Myocyte (in vitro differentiated cells): ENCODE measurements around the gene NPL. TPM values are rescaled to one million over a fixed set of nuclear protein-coding genes. Genes with fewer than 3 reads are reported as not detected.

Source experiments
- DNase-seq: peaks from one replicate; pipeline ENCODE4 v3.0.0-alpha.2; 2012; ENCODE audit warnings: low read depth
- total RNA-seq: library from RNA; depleted of rRNA; stranded (reverse); fragments of >200 nt; gene quantifications from 2 replicates; pipeline ENCODE4 v1.2.3, GENCODE V29; 2014

The NPL gene
- total RNA-seq, 1 donor from 2014 or later = 2.2 TPM

GRCh38 chr1:182863940-182864339, 74.4 kb downstream of the NPL start:
- DNase-seq = no peak

GRCh38 chr1:182867861-182868260, 78.3 kb downstream of the NPL start:
- no peak for DNase-seq

DNA sequence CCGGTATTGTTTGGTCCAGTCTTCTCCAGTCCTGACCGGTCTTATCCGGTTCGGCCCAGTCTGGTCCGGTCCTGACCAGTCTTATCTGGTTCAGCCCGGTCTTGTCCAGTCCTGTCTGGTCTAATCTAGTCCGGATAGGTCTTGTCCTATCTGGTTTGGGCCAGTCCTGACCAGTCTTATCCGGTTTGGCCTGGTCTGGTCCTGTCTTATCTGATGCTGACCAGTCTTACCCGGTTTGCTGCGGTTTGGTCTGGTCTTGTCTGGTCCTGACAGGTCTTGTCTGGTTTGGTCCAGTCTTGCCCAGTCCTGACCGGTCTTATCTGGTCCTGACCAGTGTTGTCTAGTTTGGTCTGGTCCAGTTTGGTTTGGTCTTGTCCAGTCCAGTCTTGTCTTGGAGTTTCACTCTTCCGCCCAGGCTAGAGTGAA, 79.7 kb downstream of the NPL start:
- no peak for DNase-seq

DNA sequence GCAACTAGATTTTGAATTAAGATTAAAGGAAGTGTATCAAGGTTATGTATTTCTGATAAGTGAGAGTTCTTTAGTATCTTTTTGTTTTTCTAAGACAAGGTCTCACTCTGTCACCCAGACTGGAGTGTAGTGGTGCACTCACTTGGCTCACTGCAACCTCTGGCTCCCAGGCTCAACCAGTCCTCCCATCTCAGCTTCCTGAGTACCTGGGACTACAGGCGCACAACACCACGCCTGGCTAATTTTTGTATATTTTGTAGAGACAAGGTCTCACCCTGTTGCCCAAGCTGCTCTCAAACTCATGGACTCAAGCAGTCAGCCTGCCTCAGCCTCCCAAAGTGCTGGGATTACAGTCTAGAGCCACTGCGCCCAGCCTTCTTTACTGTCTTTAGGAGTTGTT, 83.3 kb downstream of the NPL start:
- DNase-seq = no peak

GRCh38 chr1:182875889-182876288, 86.3 kb downstream of the NPL start:
- peak; percentile 44 for DNase-seq

DNA sequence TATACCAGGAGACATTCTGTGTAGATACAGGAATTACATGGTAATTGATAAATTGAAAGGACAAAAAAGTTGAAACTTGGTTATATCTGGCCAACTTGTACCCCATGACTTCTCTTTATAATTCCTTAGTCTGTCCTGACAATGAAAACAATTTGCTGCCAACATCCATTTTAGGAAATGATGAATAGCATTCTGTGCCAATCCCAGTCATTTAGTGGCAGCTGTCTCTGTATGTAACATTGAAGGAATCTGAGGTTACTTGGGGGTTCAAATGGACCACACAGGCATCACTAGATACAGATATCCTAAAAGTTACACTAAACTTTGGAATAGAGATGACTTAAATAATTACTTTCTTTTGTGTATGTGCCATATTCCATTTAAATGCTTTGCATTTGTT, 87.8 kb downstream of the NPL start:
- peak; percentile 73 for DNase-seq

DNA sequence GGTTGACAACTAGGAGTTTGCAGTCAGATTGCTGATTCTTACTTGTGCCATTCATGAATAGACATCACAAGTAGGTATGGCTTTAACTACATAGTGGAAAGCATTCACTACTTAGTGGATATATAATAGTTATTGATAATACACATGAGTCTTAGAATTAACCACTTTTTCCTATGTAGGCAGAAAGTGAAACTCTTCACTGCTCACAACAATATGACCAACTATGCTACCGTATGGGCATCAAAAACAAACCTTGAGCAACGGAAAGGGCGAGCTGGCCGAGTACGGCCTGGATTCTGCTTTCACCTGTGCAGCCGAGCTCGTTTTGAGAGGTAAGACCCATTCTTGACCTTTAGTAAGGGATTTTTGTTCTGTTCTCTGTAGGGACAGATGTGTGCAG, 88.3 kb downstream of the NPL start:
- DNase-seq = no peak

Other genes with a start within 250 kb of the NPL start
- gene RNASEL, start 200.5 kb upstream of the NPL start, total RNA-seq = 9.2 and 11.2 TPM in 2 replicates
- gene RGS16, start 185.4 kb upstream of the NPL start, total RNA-seq = 5.1 and 12.1 TPM in 2 replicates
- not detected in 2 replicates for gene RGS8, start 105.2 kb upstream of the NPL start, total RNA-seq
- 113 and 114 TPM in 2 replicates for gene DHX9, start 49.6 kb downstream of the NPL start, total RNA-seq
- gene SHCBP1L, start 163.4 kb downstream of the NPL start, total RNA-seq = not detected in 2 replicates
- 298 and 303 TPM in 2 replicates for gene LAMC1, start 233.6 kb downstream of the NPL start, total RNA-seq